Nephron progenitor cell (in vitro differentiated cells): Measurements from ENCODE around the gene IDUA.
"Not testable (repeated sequence)": the region's sequence is repeated elsewhere in the genome, so short reads cannot be mapped to it uniquely, and the experiment has no call there.

ENCODE experiments used
- DNase-seq: peaks from one replicate; pipeline ENCODE4 v3.0.0; 2021
- H3K27ac Mint-ChIP-seq: 2 replicates; pipeline ENCODE4 v1.8.0; 2021; ENCODE audit warnings: mild to moderate bottlenecking, moderate library complexity, mixed read lengths
- H3K27me3 Mint-ChIP-seq: 2 replicates; pipeline ENCODE4 v1.8.0; 2021; ENCODE audit warnings: mild to moderate bottlenecking, low read depth, mixed read lengths; ENCODE audit not compliant: poor library complexity
- H3K36me3 Mint-ChIP-seq: 2 replicates; pipeline ENCODE4 v1.8.0; 2021; ENCODE audit warnings: low read depth, mixed read lengths
- H3K4me1 Mint-ChIP-seq: 2 replicates; pipeline ENCODE4 v1.8.0; 2021; ENCODE audit warnings: mixed read lengths
- H3K4me3 Mint-ChIP-seq: 2 replicates; pipeline ENCODE4 v1.8.0; 2021; ENCODE audit warnings: mild to moderate bottlenecking, moderate library complexity, mixed read lengths
- H3K9me3 Mint-ChIP-seq: 2 replicates; pipeline ENCODE4 v1.8.0; 2021; ENCODE audit warnings: mild to moderate bottlenecking, moderate library complexity, mixed read lengths
- TF ChIP-seq, protein P1 (sequence below): fragments of 200-600 bp; sonication (generic); IDR thresholded peaks from 2 replicates; pipeline ENCODE4 v1.5.0; 2021; ENCODE audit warnings: antibody characterized with exemption

Gene IDUA

DNA sequence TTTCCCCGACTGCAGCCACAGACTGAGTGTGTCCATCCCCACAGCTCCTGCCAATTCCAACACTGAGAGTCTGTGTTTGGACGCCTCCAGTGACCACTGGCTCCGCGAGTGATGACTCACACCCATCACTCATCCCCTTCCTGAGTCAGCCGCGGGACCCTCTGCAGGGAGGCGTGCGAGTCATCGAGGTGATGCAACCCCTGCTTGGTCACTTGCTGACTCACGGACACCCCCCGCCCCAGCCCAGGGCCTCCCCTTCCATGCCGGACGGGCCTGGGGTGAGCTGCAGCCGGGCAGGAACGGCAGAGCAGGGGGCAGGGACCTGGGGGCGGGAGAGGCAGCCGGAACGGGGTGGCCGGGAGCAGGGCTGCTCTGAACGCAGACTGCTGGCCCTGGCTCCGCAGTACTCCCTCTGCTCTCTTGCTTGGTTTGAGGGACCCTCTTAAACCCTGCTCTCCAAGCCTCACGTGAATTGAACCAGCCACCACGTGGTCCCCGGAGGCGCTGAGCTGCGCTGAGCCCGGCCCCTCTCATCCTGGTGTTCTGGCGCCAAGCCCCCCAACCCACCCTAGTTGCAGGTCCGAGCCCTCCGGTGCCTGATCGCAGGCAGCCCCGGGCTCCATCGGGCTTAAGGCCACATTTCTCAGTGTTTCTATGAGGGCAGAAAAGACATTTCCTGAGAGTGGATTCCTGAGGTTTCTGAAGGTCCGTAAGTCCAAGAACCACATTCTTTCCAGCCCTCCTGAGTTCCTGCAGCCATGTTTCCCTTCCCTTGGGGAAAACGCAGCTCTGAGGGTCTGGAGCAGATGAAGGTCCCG lies 57.0 kb downstream of the IDUA start:
- Mint-ChIP-seq H3K4me3 (no peak overlapping the region), H3K9me3 (no peaks in the 10 kb centered on the region), H3K27ac (no peak overlapping the region), H3K27me3 (peaks cover 46% of the 10 kb centered on the region), H3K36me3 (no peaks in the 10 kb centered on the region), H3K4me1 (peaks cover 64% of the 10 kb centered on the region)
- peak; percentile 61 for DNase-seq
- TF ChIP-seq, protein P1, sequence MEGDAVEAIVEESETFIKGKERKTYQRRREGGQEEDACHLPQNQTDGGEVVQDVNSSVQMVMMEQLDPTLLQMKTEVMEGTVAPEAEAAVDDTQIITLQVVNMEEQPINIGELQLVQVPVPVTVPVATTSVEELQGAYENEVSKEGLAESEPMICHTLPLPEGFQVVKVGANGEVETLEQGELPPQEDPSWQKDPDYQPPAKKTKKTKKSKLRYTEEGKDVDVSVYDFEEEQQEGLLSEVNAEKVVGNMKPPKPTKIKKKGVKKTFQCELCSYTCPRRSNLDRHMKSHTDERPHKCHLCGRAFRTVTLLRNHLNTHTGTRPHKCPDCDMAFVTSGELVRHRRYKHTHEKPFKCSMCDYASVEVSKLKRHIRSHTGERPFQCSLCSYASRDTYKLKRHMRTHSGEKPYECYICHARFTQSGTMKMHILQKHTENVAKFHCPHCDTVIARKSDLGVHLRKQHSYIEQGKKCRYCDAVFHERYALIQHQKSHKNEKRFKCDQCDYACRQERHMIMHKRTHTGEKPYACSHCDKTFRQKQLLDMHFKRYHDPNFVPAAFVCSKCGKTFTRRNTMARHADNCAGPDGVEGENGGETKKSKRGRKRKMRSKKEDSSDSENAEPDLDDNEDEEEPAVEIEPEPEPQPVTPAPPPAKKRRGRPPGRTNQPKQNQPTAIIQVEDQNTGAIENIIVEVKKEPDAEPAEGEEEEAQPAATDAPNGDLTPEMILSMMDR: no peak

GRCh38 chr4:1044469-1045192 lies 57.8 kb downstream of the IDUA start:
- H3K36me3 Mint-ChIP-seq: no peaks in the 10 kb centered on the region
- peaks cover 53% of the 10 kb centered on the region for H3K27me3 Mint-ChIP-seq
- peak; percentile 3 for DNase-seq
- no peak overlapping the region for H3K27ac Mint-ChIP-seq
- no peaks in the 10 kb centered on the region for H3K9me3 Mint-ChIP-seq
- TF ChIP-seq, protein P1: no peak
- H3K4me1 Mint-ChIP-seq: peaks cover 57% of the 10 kb centered on the region
- no peak overlapping the region for H3K4me3 Mint-ChIP-seq

DNA sequence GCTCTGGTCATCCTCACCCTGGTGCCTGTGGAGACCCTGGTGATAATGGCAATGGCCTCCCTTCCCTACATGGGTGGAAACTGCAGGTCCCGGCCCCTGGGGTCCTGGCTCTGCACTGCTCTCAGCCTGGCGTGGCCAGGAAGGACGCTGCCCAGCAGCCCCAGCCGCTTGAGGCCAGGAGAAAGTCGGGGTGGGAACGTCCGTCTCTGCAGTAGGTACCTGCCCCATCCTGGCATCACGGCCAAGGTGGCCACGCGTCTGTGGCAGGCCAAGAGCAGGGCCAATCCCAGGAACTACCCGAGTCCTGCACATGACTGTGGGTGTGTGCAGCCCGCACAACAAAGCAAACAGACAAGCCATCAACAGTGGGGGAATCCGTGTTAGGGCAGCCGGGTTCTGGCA lies 58.4 kb downstream of the IDUA start:
- Mint-ChIP-seq H3K4me1 (peaks cover 53% of the 10 kb centered on the region), H3K27me3 (peaks cover 59% of the 10 kb centered on the region), H3K4me3 (peak overlapping the region; percentile 38), H3K36me3 (no peaks in the 10 kb centered on the region), H3K9me3 (no peaks in the 10 kb centered on the region), H3K27ac (no peak overlapping the region)
- DNase-seq: peak; percentile 3
- TF ChIP-seq, protein P1: no peak

GRCh38 chr4:1045595-1046201 lies 58.9 kb downstream of the IDUA start:
- DNase-seq: no peak
- no peaks in the 10 kb centered on the region for H3K9me3 Mint-ChIP-seq
- TF ChIP-seq, protein P1: no peak
- no peak overlapping the region for H3K27ac Mint-ChIP-seq
- H3K36me3 Mint-ChIP-seq: no peaks in the 10 kb centered on the region
- no peak overlapping the region for H3K4me3 Mint-ChIP-seq
- peaks cover 49% of the 10 kb centered on the region for H3K4me1 Mint-ChIP-seq
- peaks cover 64% of the 10 kb centered on the region for H3K27me3 Mint-ChIP-seq

DNA sequence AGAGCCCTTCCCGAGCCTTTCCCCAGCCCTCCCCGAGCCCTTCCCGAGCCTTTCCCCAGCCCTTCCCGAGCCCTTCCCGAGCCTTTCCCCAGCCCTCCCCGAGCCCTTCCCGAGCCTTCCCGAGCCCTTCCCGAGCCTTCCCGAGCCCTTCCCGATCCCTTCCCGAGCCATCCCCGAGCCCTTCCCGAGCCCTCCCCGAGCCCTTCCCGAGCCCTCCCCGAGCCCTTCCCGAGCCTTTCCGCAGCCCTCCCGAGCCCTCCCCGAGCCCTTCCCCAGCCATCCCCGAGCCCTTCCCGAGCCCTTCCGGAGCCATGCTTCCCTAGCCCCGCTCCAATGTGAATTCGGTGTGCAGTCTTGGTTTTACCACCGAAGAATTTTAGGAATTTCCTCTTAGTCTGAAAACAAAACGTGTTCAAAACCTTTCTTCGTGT lies 59.8 kb downstream of the IDUA start:
- H3K36me3 Mint-ChIP-seq, H3K9me3 Mint-ChIP-seq, H3K27ac Mint-ChIP-seq, H3K4me3 Mint-ChIP-seq: not testable (repeated sequence)
- Mint-ChIP-seq H3K27me3 (peaks cover 72% of the 10 kb centered on the region), H3K4me1 (peaks cover 42% of the 10 kb centered on the region)
- DNase-seq: peak; percentile 73
